HG03575 (cell line): Measurements from ENCODE around the gene TMTC2.
"Not testable (repeated sequence)": the region's sequence is repeated elsewhere in the genome, so short reads cannot be mapped to it uniquely, and the experiment has no call there.

Source experiments
- ATAC-seq: cut with Tn5 transposase; IDR thresholded peaks from one replicate; pipeline ENCODE4 v1.9.1; 2021; ENCODE audit not compliant: unreplicated experiment, insufficient number of reproducible peaks, low FRiP score; ENCODE audit errors: extremely low read depth

TMTC2 gene

DNA sequence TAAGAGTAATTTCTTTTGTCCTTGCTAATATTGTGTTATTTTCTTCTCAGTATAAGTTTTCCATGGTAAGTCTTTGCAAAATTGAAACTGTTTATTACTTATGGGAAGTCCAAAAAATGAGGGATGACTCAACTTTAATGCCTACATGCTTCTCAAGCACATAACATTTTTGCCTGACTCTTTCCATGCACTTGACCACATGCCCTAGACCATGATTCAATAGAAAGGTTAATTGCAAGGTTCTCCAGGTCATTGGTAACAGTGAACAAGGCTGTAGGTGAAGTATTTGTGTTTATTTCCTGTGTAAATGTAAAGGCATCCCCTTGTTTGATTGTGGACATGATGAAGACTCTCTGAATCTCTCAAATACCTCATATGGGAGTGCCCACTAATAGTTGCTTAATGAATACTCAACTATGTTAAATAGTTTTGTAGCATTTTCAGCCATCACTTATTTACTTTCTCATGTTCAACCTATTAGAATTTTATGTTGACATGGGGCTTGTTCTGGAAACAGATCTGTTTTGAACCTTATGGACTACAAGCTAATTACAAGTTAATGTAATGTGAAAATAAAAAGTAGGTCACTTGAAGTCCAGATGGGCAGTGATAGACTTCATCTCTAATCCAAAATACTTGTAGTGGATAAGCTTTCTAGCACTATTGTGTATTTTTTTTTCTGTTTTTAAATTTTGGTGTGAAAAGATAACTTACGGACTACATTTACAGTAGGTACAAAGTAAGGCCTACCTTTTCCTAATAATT, 131.7 kb downstream of the TMTC2 start:
- no peak for ATAC-seq

DNA sequence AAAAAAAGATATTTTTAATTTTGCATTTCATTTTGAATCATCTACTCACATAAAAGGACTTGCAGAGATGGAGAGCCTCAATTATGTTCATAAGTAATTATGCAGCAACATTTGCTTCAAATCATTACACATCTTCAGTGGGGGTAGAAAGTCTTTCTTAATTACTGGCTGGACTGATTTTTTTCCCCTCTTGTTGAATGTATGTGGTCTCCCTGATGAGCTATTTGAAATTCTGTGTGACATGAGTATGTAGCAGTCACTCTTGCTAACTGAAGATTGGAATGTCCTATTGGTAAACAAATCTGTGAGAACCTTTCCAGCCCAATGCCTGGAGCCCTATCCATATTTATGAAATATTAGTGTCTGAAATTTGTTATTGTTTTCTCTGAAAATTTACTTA, 139.8 kb downstream of the TMTC2 start:
- ATAC-seq = no peak

DNA sequence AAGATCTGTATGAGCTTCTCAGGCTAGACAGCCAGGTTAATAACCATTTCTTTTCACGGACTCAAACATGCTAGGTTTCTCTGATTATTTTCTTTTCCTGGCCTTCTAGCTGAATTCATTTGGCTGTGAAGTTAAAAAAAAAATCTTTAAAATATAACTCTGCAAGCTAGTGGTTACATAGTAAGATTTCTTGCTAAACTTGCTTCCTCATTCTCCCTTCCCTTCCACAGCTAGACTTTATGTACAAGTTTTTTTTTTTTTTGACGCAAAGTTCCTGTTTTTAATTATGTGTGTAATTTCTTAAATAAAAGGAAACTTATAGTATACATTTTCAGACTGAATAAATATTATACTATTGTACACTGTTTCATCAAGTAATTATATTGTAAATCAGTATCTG, 145.4 kb downstream of the TMTC2 start:
- no peak for ATAC-seq

DNA sequence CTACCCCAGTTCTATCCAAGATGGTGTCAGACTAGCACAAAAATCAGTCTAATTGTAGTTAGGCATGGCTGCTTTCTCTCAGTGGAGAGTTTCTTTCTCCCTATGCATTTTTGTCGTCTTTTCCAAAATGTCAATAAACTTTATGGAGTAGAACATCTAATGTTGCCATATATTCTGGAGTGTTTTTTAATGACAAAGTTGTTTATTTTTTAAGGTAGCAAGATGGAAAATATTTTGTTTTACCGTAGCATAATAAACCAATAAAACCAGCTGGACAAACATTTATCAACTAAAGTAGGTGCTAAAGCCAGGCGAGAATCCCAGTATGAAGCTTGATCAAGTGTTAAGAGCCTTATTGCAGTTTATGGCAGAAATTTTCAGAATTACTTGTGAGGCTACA, 146.3 kb downstream of the TMTC2 start:
- ATAC-seq = no peak

DNA sequence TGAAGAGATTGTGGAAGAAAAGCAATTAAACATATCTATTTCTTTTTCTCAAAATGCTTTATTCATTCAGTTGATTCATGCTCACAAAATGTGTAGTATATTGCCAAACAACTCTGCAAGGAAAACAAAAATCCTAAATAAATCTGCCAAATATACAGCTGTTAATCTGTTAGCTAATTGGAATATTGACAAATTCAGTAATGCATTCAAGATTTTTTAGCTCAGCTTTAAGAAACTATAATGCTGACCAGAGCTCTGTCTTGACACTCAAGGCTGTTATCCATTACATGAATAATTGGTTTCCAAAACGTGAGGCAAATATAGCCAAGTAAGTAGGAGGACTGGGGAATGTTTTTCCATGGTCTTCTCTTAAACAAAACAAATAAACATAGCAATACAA, 146.8 kb downstream of the TMTC2 start:
- no peak for ATAC-seq

DNA sequence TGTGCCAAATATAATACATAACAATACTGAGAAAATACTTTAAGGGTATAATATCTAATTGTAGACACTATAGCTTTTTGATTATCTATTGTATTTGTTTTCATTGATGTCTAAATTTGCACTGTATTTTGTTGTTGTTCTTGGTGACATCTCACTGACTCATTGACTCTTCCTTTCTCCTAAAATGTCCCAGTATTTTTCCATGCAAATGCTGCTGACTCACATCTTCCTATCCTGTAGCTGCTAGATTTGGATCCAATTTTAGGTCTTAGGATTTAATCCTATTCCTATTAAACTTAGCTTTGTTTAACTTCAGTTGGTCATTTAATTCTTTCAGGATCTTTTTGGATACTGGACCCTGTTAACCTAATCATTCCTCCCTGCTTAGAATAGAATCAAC, 148.5 kb downstream of the TMTC2 start:
- ATAC-seq = no peak

DNA sequence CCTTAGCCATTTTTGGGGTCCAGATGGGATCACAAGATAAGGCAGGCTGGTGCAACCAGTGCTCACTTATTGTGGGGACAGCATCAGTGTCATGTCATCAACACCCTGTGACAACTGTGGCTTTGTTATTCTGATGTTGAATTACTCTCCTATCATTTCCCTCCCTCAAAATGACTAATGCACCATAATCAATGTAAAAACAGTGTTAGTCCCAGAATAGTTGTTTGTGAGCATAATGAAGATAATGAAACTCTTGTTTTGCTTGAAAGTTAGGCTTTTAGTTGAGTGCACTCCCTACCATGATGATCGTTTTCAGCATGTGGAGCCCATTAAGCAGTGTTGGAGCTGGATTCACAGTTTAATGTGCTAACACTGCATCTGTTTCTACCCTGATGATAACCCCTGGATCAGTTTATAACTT, 151.4 kb downstream of the TMTC2 start:
- ATAC-seq = no peak

DNA sequence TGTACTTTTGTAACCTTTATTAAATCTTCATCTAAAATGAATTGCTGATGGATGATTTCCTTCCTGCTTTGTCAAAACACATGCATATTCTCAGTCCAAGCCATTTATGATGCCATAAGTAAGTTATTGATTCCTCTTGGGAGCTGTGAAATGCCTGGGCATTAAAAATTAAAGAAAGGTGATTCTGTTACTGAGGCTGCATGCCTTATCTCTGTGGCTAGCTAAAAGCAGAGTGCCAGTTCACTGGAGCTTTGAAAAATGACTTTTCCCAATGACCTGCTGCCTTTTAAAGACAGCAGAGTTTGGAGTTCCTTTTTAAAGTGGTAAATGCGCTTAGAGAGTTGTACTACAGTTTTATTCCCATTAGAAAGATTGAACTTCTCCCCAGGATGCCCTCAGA, 152.1 kb downstream of the TMTC2 start:
- ATAC-seq = no peak

DNA sequence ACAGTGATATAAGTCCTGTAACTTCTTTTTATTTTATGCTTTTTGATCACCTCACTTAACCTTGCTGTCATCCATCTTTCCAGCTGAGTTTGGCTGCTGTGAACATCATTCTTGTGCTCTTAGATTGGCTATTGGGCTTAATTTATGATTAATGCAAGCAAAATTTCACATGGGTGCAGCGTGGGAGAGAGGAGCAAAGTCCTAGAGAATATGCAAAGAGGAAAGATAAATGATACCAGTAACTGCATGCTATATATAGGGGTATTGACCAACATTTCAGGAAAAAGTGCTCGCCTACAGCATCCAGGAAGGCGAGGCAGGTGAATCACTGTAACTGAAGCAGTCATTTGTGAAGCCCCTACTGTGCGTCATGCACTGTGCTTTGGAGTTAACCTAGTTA, 153.1 kb downstream of the TMTC2 start:
- no peak for ATAC-seq

DNA sequence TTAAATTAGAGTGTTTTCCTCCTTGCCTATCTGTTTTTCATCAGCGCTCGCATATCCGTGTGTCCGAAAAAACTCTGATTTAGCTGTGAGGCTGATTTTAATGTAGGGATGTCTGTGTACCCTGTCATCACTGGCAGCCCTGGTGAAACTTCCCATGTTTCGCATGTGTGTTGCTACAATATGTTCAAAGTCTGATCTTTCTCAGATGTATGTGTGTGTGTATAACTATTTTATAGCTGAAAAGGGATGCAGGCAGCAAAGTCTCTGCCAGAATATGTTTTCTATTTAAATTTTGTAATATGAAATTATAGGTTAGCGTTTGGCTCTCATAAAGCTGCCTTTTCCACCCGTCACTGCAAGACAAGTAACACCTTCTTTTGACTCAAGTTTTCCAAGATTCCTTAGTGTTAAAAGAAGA, 154.8 kb downstream of the TMTC2 start:
- no peak for ATAC-seq

DNA sequence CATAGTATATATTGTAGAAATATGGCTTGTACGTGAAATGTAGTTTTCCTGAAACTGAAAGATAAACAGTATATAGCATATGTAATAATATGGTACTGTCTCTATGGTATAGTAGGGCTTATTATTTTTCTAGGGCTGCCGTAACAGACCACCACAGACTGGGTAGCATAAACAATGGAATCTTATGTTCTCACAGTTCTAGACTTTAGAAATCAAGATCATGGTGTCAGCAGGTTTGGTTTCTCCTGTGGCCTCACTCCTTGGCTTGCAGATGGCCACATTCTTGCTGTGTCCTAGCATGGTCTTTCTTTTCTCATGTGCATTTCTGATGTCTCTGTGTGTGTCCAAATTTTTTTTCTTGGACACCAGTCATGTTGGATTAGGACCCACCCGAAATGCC, 155.8 kb downstream of the TMTC2 start:
- ATAC-seq = no peak

DNA sequence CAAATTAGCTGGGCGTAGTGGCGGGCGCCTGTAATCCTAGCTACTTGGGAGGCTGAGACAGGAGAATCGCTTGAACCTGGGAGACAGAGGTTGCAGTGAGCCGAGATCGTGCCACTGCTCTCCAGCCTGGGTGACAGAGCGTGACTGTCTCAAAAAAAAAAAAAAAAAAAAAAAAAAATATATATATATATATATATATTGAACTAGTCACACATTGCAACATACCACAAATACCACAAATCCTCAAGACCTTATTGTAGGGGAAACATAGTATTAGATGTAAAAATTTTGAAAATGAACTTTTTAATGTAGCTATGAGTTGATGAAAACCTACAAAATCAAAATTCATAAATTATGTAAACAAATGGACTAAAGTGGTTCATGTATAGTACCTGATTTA, 158.4 kb downstream of the TMTC2 start:
- not testable (repeated sequence) for ATAC-seq

DNA sequence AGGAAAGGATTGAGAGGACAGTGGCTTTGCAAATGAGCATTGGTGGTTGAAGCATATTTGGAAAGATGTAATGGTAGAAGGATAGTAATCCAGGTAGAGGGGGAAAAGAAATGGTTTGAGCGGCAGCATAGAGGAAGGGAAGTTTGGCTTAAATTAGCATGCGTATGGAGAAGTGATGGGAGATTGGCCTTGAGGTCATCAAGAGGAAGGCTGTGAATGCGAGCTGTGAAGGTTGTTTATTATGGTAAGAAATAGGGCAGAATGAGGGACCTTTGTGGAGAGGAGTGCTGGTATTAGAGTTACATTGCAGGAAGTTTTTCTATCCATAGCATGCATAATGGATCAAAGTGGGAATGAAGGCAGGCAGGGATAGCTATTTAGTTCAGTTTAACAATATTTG, 162.1 kb downstream of the TMTC2 start:
- ATAC-seq = no peak

DNA sequence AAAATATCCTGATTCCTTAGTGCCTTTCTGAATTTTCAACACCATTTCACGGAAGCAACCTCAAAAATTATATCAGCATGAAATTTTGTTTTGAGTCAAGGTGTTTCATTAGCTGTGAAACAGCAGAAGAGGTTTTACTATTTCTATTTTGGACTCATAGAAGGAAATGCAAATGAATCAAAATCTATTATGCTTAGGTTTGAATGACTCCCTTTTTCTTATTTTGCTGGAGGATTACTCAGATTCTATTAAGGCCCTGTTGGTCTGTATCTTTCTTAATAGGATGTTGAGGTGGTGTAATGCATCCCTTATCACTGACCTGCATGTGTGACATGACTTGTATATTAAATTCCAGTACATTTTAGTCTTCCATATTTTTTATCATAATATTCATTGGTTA, 165.8 kb downstream of the TMTC2 start:
- ATAC-seq = no peak

DNA sequence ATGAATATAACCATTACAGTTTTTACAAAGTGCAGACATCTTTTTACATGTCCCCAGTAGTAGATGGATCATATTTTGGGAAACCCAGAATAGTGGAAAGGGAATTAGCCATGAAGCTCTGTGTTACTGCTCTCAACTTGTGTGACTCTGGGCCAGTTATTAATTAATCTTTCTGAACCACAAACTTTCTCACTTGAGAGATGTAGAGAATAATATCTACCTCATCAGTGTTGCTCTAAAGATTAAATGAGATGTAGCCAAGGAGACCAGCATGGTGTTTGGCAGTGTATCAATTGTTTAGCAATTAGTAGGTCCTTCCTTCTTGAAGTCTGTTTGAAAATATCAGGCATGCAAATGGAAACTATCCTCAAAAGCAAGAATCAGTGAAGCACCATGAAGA, 169.2 kb downstream of the TMTC2 start:
- no peak for ATAC-seq

DNA sequence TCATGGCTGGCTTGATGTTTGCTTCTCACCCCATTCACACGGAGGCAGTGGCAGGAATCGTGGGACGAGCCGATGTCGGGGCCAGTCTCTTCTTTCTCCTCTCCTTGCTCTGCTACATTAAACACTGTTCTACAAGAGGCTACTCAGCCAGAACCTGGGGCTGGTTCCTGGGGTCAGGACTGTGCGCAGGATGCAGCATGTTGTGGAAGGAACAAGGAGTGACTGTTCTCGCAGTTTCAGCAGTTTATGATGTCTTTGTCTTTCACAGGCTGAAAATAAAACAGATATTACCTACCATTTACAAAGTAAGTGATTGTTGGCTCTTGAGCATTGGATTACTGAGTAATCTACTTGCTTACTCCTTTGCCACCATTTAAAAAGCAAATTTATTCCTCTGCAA, 170.6 kb downstream of the TMTC2 start:
- ATAC-seq = no peak

DNA sequence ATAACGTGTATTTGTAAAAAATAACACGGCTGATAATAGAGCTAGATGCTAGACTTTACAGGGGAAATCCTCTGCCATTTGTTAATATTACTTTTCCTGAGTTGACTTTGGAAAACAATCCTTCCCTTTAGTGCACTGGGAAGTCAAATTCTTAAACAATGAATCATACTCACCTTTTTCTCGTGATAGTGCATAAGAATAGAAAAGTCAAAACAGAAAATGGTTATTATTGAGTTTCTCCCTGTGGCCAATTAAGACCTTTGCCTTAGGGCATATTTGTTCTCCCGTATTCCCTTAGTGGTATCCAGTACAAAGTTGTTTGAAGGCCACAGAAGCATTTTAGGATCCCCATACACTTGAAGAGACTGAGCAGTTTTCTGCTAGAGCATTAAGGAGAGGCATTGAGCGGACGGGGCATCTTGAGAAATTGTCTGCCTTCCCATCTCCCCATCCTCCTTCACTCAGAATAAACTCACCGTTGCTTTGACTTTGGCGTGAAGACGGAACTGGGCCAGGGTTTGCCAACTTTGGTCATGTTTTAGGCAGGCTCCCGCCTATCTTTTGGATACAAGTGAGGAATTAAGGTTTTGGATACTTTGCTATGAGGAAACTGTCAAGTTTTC, 171.3 kb downstream of the TMTC2 start:
- ATAC-seq = no peak

DNA sequence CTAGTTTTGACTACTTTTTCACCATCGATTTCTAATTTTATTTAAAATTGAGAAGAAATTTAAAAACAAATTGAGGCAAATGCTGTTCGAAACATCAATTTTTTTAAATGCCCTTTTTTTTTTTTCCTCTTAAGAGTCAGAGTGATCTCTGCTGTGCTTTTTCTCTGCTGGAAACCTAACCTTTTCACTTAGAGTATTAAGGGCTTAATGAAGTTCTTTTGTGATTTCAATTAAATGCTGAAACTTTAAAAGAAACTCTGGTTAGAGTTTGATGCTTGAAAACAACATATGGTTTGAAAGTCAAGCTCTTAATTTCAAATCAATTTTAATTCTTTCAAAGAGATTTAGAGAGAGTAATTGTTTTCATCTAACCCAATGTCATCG, 171.8 kb downstream of the TMTC2 start:
- ATAC-seq = no peak

DNA sequence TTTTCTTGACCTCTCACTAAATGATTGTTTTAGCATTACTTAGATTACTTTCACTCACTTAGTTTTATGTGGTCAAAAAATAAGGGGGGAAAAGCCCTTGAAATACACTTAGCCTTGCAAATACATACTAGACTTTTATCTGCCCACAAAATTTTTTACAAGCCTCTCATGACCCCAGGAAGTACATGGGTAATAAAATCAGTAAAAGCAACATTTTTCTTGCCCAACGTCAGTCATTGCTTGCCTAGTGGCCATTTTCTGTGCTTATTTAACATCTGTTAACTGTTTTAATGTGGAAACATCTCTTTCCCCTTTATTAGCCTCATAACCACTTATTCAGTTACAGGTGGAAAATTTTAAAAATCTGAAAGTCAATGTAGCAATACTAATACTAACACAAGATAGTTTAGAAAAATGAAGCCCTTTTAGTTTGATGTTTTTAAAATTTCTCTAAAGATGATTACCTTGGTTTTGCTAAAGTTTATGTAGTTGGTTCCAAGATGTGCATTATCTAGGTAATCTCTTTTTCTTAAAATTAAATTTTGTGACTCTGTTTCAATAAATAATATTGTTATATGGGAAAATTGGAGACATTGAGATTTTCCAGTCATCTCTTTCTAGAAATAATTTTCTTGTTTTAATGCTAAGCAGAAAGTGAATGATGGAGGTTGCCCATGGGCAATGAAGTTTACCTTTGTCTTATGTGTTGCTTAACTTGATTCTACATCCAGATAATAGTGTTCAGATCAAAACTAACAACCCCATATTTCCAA, 175.5 kb downstream of the TMTC2 start:
- no peak for ATAC-seq
